Measurements from ENCODE around the gene RCAN1. TPM values are rescaled to one million over a fixed set of nuclear protein-coding genes. Genes with fewer than 3 reads are reported as not detected.

Gene RCAN1
- total RNA-seq, 1 donor from 2014 or later = 24.9 TPM

- DNase-seq (ENCODE audit: low read depth in 2 of 2) = no peak
Observed at GRCh38 chr21:34599534-34600101, 15.3 kb downstream of the RCAN1 start.

DNA sequence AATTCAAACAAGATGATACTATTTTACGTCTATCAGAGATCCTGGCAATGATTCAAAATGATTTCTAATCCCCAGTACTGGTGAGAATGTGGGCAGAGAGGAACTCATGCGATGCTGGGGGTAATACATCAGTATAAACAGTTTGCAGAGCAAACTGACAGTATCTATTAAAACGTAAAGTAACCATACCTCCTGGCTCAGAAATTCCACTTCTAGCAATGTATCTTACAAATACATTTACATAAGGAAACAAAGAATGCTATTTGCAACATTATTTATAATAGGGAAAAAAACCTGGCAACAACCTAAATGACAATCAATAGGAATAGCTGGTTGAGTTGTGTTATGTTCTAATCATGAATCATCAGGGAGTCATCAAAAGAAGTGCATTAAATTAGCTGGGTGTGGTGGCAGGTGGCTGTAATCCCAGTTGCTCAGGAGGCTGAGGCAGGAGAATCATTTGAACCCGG, 15.9 kb downstream of the RCAN1 start:
- no peak for DNase-seq (ENCODE audit: low read depth in 2 of 2)

DNA sequence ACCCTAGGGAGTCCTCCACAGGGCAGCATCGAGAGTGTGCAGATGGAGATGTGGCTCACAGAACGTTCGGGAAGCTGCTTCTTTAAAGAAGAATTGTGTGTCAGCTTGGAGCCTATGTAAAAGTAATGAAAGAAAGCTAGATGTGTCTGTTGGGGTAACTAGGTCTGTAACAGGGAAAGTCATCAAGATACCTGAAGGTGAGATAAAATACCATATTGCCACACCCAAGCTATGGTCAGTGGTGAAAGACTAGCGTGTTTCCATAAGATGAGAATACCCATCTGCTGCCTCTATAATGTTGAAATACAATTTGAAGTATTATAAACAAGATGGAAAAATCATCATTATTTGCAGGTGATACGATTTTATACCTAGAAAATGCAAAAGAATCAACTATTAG, 17.5 kb downstream of the RCAN1 start:
- no peak for DNase-seq (ENCODE audit: low read depth in 2 of 2)

- no peak for DNase-seq (ENCODE audit: low read depth in 2 of 2)
Observed at GRCh38 chr21:34596561-34597271, 18.2 kb downstream of the RCAN1 start.

- no peak for DNase-seq (ENCODE audit: low read depth in 2 of 2)
Observed at GRCh38 chr21:34595457-34595856, 19.5 kb downstream of the RCAN1 start.

GRCh38 chr21:34594566-34595234, 20.2 kb downstream of the RCAN1 start:
- DNase-seq (ENCODE audit: low read depth in 2 of 2) = no peak

GRCh38 chr21:34593954-34594531, 20.9 kb downstream of the RCAN1 start:
- DNase-seq (ENCODE audit: low read depth in 2 of 2) = peak; percentile 70 to 86

- DNase-seq (ENCODE audit: low read depth in 2 of 2) = peak; percentile 54 to 70
Observed at GRCh38 chr21:34593423-34593822, 21.5 kb downstream of the RCAN1 start.

- DNase-seq (ENCODE audit: low read depth in 2 of 2) = no peak
Observed at GRCh38 chr21:34592120-34592955, 22.6 kb downstream of the RCAN1 start.

- DNase-seq (ENCODE audit: low read depth in 2 of 2) = no peak
Observed at GRCh38 chr21:34590520-34590919, 24.4 kb downstream of the RCAN1 start.

GRCh38 chr21:34589511-34590282, 25.2 kb downstream of the RCAN1 start:
- DNase-seq (ENCODE audit: low read depth in 2 of 2) = peak in 1 of 2 donors; percentile 8

DNA sequence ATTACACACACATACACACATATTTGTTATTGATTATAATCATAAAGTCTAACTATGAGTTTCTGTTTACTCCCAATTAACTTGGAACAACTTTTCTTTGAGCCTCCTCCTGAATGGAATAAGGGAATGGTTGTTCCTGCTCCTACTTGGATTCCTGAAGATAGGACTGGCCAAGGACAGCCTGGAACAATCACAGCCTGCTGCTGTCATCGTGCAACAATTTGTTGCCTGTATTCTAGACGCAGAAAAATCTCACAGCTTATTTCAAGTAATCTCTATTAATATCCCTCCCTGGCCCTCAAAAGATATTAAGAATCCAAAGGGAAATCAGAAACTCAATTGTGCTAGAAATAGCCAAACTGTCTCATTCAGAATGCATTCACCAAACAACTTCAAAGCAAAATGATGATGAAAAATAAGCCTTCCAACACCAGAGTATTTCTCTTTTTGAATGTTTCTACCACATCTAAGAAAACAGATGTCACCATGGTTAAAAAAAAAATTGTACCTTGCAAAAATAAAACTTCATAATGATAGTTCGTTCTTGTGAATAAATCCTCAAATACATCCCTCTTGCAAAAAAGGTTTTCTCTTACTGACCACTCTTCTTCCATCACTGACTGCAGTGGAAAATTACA, 30.9 kb downstream of the RCAN1 start:
- no peak for DNase-seq (ENCODE audit: low read depth in 2 of 2)

DNA sequence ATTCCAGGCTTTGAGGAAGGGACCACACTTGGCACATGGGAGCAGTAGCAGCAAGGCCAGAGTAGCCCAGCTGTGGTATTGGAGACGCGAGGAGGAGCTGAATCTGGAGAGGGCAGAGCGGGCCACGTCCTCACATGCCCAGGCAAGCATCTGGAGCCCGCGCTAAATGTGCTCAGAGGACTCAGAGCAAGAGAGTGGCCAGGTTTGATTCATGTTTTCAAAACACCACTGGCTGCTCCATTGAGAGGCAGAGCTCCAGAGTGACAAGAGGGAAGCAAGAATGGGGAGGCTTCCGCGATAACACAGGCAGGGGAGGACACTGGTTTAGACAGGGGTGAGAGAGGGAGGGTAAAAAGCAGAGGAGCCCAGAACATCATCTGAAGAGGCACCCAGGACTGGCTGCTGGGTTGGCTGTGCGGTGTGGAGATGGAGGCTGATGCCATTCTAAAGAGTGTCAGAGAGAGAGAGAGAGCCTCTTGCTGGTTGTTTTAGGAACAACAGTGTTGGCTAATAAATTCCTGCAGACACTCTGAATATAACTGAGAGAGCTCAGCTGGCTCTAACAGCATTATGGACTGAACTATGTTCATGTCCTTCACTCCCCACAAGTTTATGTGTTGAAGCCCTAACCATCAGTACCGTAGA, 32.3 kb downstream of the RCAN1 start:
- peak; percentile 43 to 61 for DNase-seq (ENCODE audit: low read depth in 2 of 2)

DNA sequence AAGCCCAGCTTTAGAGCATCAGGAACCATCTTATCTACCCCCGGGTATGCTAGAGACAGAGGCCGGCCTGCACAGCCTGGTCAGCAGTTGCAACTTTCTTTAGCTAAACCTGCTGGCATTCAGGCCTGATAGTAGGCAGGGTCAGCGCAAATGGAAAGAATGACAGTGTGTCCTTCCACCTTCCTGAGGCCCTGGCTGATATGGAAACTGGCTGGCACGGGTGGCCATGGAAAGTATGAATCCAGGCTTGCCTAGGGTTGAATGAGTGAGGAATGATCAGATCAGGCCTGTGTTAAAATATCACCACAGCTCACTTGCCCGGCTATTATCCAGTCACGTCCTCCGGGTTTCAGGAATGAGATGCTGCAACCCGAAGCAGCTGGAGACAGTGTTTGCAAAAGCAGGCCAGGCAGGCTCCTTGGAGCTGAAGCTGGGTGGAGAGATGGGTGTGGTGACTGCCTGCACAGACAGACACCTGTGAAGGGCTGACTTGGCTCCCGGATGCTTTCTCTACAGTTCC, 34.7 kb downstream of the RCAN1 start:
- DNase-seq (ENCODE audit: low read depth in 2 of 2) = peak; percentile 50 to 97

DNA sequence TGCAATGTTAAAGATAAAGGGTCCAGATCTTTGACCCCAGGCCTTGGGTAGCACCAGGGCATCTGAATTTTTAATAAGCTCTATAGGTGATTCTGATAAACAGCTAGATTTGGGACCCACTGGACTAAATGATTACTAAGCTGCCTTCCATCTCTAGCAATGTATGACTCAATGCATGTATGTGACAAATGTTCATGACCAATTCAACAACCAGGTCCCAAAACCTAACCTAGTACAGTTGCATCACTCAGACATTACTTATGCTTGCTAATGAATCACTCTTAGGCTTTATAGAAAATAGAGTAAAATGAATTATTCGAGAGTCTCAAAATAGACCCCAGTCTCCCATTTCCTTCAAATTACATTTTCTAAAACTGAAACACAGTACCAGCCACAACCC, 35.5 kb downstream of the RCAN1 start:
- no peak for DNase-seq (ENCODE audit: low read depth in 2 of 2)

DNA sequence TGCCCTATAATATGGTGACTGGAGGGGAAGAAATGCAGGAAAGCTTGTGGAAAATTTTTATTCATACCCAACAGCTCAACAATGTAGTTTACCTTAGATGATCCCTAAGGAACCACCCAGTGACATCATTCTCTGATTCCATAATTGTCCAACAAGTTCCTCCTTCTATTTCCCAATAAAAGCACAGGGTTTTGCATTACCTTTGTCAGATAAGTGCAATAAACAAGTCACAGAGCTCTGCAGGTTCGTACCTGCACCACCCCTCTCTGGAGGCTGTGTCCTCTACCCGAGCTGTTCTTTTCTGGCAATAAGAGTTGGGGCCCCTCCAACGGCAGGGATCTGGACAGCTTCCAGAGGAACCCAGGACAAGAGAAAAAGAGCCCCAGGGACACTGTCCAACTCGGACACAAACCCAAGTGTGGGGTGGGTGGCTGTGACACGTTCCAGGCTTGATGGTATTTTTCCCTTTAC, 38.8 kb downstream of the RCAN1 start:
- DNase-seq (ENCODE audit: low read depth in 2 of 2) = peak in 1 of 2 donors; percentile 22

- no peak for DNase-seq (ENCODE audit: low read depth in 2 of 2)
Observed at GRCh38 chr21:34574601-34575529, 40.0 kb downstream of the RCAN1 start.

- DNase-seq (ENCODE audit: low read depth in 2 of 2) = no peak
Observed at GRCh38 chr21:34571994-34572393, 42.9 kb downstream of the RCAN1 start.
